H9 (cell line): ENCODE data around the gene NFXL1. TPM values are rescaled to one million over a fixed set of nuclear protein-coding genes. Genes with fewer than 3 reads are reported as not detected.

ENCODE experiments used
- DNase-seq: peaks from one replicate; pipeline ENCODE4 v3.0.0-alpha.2; 2017
- H2AFZ ChIP-seq: one replicate; pipeline ENCODE4 v1.6.1; 2013; ENCODE audit warnings: mild to moderate bottlenecking, low read length, control low read depth, moderate library complexity
- H2AK5ac ChIP-seq: 2 replicates; pipeline ENCODE4 v1.6.1; 2013; ENCODE audit warnings: low read length, control low read depth, mixed read lengths; ENCODE audit not compliant: insufficient read length
- H2BK120ac ChIP-seq: one replicate; pipeline ENCODE4 v1.6.1; 2013; ENCODE audit warnings: low read depth, mild to moderate bottlenecking, low read length, control low read depth, inconsistent platforms; ENCODE audit not compliant: poor library complexity, severe bottlenecking
- H2BK12ac ChIP-seq: 2 replicates; pipeline ENCODE4 v1.6.1; 2013; ENCODE audit warnings: low read length, control low read depth, mixed read lengths, low read depth; ENCODE audit not compliant: insufficient read length
- H2BK15ac ChIP-seq: 2 replicates; pipeline ENCODE4 v1.6.1; 2013; ENCODE audit warnings: low read depth, low read length, control low read depth
- H2BK20ac ChIP-seq: one replicate; pipeline ENCODE4 v1.6.1; 2013; ENCODE audit warnings: low read depth, mild to moderate bottlenecking, low read length, control low read depth, inconsistent platforms; ENCODE audit not compliant: poor library complexity, severe bottlenecking
- H2BK5ac ChIP-seq: 2 replicates; pipeline ENCODE4 v1.6.1; 2013; ENCODE audit warnings: low read length, control low read depth, mixed read lengths; ENCODE audit not compliant: insufficient read length
- H3K14ac ChIP-seq: 2 replicates; pipeline ENCODE4 v1.6.1; 2013; ENCODE audit warnings: low read length, control low read depth; ENCODE audit not compliant: insufficient read depth
- H3K18ac ChIP-seq: 2 replicates; pipeline ENCODE4 v1.6.1; 2013; ENCODE audit warnings: low read depth, mild to moderate bottlenecking, mixed read lengths, low read length, control low read depth; ENCODE audit not compliant: insufficient read length
- H3K23ac ChIP-seq: 2 replicates; pipeline ENCODE4 v1.6.1; 2013; ENCODE audit warnings: low read length, control low read depth, mixed read lengths, low read depth; ENCODE audit not compliant: insufficient read length
- H3K23me2 ChIP-seq: 2 replicates; pipeline ENCODE4 v1.6.1; 2013; ENCODE audit warnings: low read depth, mild to moderate bottlenecking, mixed read lengths, low read length, control low read depth; ENCODE audit not compliant: insufficient read length, poor library complexity, severe bottlenecking
- H3K27ac ChIP-seq: 2 replicates; pipeline ENCODE4 v1.5.1; 2013; ENCODE audit warnings: low read length, control low read depth, mixed read lengths, low read depth; ENCODE audit not compliant: insufficient read length
- H3K27me3 ChIP-seq: 2 replicates; pipeline ENCODE4 v1.6.1; 2013; ENCODE audit warnings: low read length, control low read depth, inconsistent platforms; ENCODE audit not compliant: insufficient read depth
- H3K4ac ChIP-seq: 2 replicates; pipeline ENCODE4 v1.6.1; 2013; ENCODE audit warnings: low read depth, mild to moderate bottlenecking, control low read depth, inconsistent platforms, low read length, moderate library complexity
- H3K4me1 ChIP-seq: 2 replicates; pipeline ENCODE4 v1.6.1; 2013; ENCODE audit warnings: low read length, control low read depth, inconsistent platforms; ENCODE audit not compliant: insufficient read depth
- H3K4me2 ChIP-seq: 2 replicates; pipeline ENCODE4 v1.6.1; 2013; ENCODE audit warnings: low read length, control low read depth, mixed read lengths; ENCODE audit not compliant: insufficient read length, insufficient read depth
- H3K56ac ChIP-seq: 2 replicates; pipeline ENCODE4 v1.6.1; 2013; ENCODE audit warnings: low read depth, mild to moderate bottlenecking, mixed read lengths, low read length, control low read depth; ENCODE audit not compliant: insufficient read length
- H3K79me1 ChIP-seq: 2 replicates; pipeline ENCODE4 v1.6.1; 2013; ENCODE audit warnings: low read depth, mild to moderate bottlenecking, moderate library complexity, low read length, control low read depth, inconsistent platforms; ENCODE audit not compliant: insufficient read depth, poor library complexity, severe bottlenecking
- H3K79me2 ChIP-seq: 2 replicates; pipeline ENCODE4 v1.6.1; 2013; ENCODE audit warnings: low read length, control low read depth, inconsistent platforms; ENCODE audit not compliant: insufficient read depth
- H3K9ac ChIP-seq: 2 replicates; pipeline ENCODE4 v1.6.1; 2013; ENCODE audit warnings: low read length, control low read depth, mixed read lengths; ENCODE audit not compliant: insufficient read length; ENCODE audit errors: extremely low read depth
- H3K9me3 ChIP-seq: one replicate; pipeline ENCODE4 v1.6.1; 2013; ENCODE audit warnings: low read depth, low read length, inconsistent platforms; ENCODE audit not compliant: control insufficient read depth
- H3T11ph ChIP-seq: one replicate; pipeline ENCODE4 v1.6.1; 2013; ENCODE audit warnings: mild to moderate bottlenecking, low read length, control low read depth, inconsistent platforms
- H4K20me1 ChIP-seq: one replicate; pipeline ENCODE4 v1.6.1; 2013; ENCODE audit not compliant: control insufficient read depth, insufficient read length, insufficient read depth
- H4K5ac ChIP-seq: 2 replicates; pipeline ENCODE4 v1.6.1; 2013; ENCODE audit warnings: low read depth, mild to moderate bottlenecking, mixed read lengths, low read length, control low read depth; ENCODE audit not compliant: insufficient read length
- H4K8ac ChIP-seq: replicated peaks from 2 replicates; pipeline ENCODE4 v1.6.1; 2013; ENCODE audit warnings: low read length, control low read depth, mixed read lengths, low read depth; ENCODE audit not compliant: insufficient read length
- H4K91ac ChIP-seq: 2 replicates; pipeline ENCODE4 v1.6.1; 2013; ENCODE audit warnings: low read depth, mild to moderate bottlenecking, moderate library complexity, mixed read lengths, low read length, control low read depth; ENCODE audit not compliant: insufficient read length
- H3K27ac Mint-ChIP-seq, 3 experiments: 2 replicates in 2 of 3; 3 replicates in 1 of 3; pipeline ENCODE4 v1.8.0; 2020 to 2021; ENCODE audit warnings: mixed read lengths in 3 of 3, mild to moderate bottlenecking in 1 of 3, moderate library complexity in 1 of 3
- H3K27me3 Mint-ChIP-seq: 2 replicates; pipeline ENCODE4 v1.8.0; 2021; ENCODE audit warnings: low read depth, mild to moderate bottlenecking, moderate library complexity, mixed read lengths
- H3K36me3 Mint-ChIP-seq, 3 experiments: 2 replicates in 2 of 3; 3 replicates in 1 of 3; pipeline ENCODE4 v1.8.0; 2020 to 2021; ENCODE audit warnings: low read depth in 3 of 3, mixed read lengths in 3 of 3; ENCODE audit not compliant: insufficient read depth in 1 of 3
- H3K4me1 Mint-ChIP-seq, 2 experiments: 2 replicates each; pipeline ENCODE4 v1.8.0; 2020; ENCODE audit warnings: mixed read lengths in 2 of 2
- H3K4me3 Mint-ChIP-seq, 2 experiments: 2 replicates in 1 of 2; 3 replicates in 1 of 2; pipeline ENCODE4 v1.8.0; 2020 to 2021; ENCODE audit warnings: mild to moderate bottlenecking in 2 of 2, mixed read lengths in 2 of 2, moderate library complexity in 1 of 2
- H3K9me3 Mint-ChIP-seq, 2 experiments: 2 replicates in 1 of 2; 3 replicates in 1 of 2; pipeline ENCODE4 v1.8.0; 2020; ENCODE audit warnings: mild to moderate bottlenecking in 2 of 2, mixed read lengths in 2 of 2, moderate library complexity in 1 of 2
- CTCF ChIP-seq: fragments of 200-600 bp; sonication (generic); conservative IDR thresholded peaks from 3 replicates; pipeline ENCODE4 v1.8.0; 2021; ENCODE audit warnings: antibody characterized with exemption, mild to moderate bottlenecking
- WGBS: extraction: QIAGEN DNeasy Blood & Tissue Kit; methylation state at CpG from one replicate; pipeline ENCODE4 v1.1.7; 2013; ENCODE audit warnings: missing lambda C conversion rate, low lambda C conversion rate, mixed read lengths; ENCODE audit not compliant: insufficient read length; ENCODE audit errors: extremely low coverage; 5-methylcytosine and 5-hydroxymethylcytosine counted together
- total RNA-seq: library from RNA; stranded (reverse); gene quantifications from 2 replicates; pipeline ENCODE4 v1.2.1, GENCODE V29; 2021

The NFXL1 gene
- total RNA-seq, 1 experiment from 2014 or later: 33.8 TPM

GRCh38 chr4:47945930-47946726 lies 31.7 kb upstream of the NFXL1 start:
- H3K4me1 Mint-ChIP-seq: peaks cover 6 to 15% of the 10 kb centered on the region in 2 experiments
- H3K18ac ChIP-seq: no peak overlapping the region
- H3K23me2 ChIP-seq: no peaks in the 10 kb centered on the region
- H3K9ac ChIP-seq: no peak overlapping the region
- no peaks in the 10 kb centered on the region for H4K20me1 ChIP-seq
- H2BK20ac ChIP-seq: no peak overlapping the region
- no peak overlapping the region for H2BK5ac ChIP-seq
- H3K9me3 ChIP-seq: no peaks in the 10 kb centered on the region
- no peak overlapping the region for H3K14ac ChIP-seq
- no peak overlapping the region for H3K56ac ChIP-seq
- H2BK120ac ChIP-seq: no peak overlapping the region
- no peak overlapping the region for H2BK15ac ChIP-seq
- H3K79me2 ChIP-seq: no peaks in the 10 kb centered on the region
- no peak overlapping the region for H3K4me2 ChIP-seq
- DNase-seq: no peak
- H3K27ac Mint-ChIP-seq: no peak overlapping the region
- no peaks in the 10 kb centered on the region for H3K27me3 Mint-ChIP-seq
- H4K8ac ChIP-seq: no peak overlapping the region
- TF ChIP-seq CTCF: peak; percentile 53
- H3K4me1 ChIP-seq: no peaks in the 10 kb centered on the region
- H3K27me3 ChIP-seq: no peaks in the 10 kb centered on the region
- no peak overlapping the region for H4K91ac ChIP-seq
- no peak overlapping the region for H2AFZ ChIP-seq
- H3K27ac ChIP-seq: no peak overlapping the region
- H3K36me3 Mint-ChIP-seq: peaks cover 0 to 4% (median 0%) of the 10 kb centered on the region in 3 experiments; a peak in 2 of 7 replicates
- H4K5ac ChIP-seq: no peak overlapping the region
- H3K23ac ChIP-seq: no peak overlapping the region
- H3T11ph ChIP-seq: no peak overlapping the region
- no peak overlapping the region for H2AK5ac ChIP-seq
- no peaks in the 10 kb centered on the region for H3K79me1 ChIP-seq
- H3K4me3 Mint-ChIP-seq: no peak overlapping the region
- WGBS: no CpG with 5 or more reads among the region's 5 CpGs
- H2BK12ac ChIP-seq: no peak overlapping the region
- no peak overlapping the region for H3K4ac ChIP-seq
- peaks cover 0 to 3% of the 10 kb centered on the region in 2 experiments; a peak in 1 of 5 replicates for H3K9me3 Mint-ChIP-seq
